LoVo (cell line): ENCODE measurements around the gene SUPT6H.

Source experiments
- DNase-seq: peaks from one replicate; pipeline ENCODE4 v3.0.0-alpha.2; 2016; ENCODE audit warnings: low spot score

The SUPT6H gene

DNA sequence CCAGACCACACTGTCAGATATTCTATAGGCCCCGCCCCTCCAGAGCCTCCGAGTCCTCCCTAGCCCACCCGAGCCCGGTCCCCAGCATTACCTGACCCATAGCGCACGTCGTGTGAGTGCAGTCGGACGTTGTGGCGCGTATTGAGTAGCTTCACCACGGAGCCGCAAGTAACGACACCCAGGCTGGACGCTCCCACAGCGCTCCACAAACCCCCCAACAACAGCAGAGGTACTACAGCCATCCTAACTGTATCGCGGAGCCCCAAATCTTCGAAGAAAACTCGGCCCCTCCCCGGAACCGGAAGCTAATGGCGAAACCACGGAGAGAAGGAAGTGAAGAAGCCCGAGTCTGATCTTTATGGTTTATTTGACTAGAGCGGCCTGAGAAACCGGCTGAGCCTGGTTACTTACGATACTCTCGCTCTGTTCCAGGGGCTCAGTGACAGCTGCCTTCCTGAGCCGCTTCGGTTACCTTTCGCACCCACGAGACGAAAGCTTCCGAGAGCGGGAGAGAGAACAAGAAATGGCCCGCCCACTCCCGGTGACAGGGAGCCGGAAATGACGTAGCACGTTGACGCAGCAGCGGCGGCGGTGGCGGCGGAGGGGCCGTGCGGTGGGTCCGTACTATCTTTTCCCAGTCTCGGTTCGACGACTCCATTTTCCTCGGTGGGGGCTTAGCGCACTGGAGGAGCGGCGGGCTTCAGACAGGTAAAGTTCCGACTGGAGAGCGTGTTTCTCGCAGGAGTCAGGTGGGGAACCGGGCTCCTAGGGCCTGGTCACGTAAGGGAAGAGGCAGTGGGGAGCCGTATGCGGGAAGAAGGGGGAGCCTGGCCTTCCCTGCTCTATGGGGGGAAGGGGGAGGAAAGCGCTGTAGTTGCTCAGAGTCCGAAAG, at the start of gene SUPT6H, which contains the start of gene SDF2:
TSS of gene SUPT6H (plus strand) at position 571 of the 892 bp plus-strand sequence. CDS start 11,197 bp downstream, outside the sequence.
TSS of gene SDF2 (minus strand) at position 272 of the 892 bp plus-strand sequence. CDS start at position 242, 30 bp downstream.
- DNase-seq = peak; percentile 89

DNA sequence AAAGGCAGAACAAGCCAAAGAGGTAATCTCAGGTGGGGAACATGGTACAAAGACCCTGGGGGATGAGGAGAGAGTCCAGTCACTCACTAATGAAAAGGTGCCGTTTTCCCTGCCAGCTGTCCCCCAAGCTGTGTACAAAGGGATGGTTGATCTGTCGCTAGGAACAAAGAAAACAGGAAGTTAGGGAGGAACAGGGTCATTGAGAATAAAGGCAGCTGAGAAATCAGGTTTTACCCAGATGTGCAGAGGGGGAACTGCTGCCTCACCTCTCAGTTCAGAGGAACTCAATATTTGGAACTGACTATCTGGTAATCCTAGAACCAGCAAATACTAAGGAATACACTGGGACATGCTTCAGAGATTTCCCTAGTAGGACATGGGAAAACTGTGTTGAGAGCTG, 49.5 kb upstream of the SUPT6H start:
- no peak for DNase-seq

DNA sequence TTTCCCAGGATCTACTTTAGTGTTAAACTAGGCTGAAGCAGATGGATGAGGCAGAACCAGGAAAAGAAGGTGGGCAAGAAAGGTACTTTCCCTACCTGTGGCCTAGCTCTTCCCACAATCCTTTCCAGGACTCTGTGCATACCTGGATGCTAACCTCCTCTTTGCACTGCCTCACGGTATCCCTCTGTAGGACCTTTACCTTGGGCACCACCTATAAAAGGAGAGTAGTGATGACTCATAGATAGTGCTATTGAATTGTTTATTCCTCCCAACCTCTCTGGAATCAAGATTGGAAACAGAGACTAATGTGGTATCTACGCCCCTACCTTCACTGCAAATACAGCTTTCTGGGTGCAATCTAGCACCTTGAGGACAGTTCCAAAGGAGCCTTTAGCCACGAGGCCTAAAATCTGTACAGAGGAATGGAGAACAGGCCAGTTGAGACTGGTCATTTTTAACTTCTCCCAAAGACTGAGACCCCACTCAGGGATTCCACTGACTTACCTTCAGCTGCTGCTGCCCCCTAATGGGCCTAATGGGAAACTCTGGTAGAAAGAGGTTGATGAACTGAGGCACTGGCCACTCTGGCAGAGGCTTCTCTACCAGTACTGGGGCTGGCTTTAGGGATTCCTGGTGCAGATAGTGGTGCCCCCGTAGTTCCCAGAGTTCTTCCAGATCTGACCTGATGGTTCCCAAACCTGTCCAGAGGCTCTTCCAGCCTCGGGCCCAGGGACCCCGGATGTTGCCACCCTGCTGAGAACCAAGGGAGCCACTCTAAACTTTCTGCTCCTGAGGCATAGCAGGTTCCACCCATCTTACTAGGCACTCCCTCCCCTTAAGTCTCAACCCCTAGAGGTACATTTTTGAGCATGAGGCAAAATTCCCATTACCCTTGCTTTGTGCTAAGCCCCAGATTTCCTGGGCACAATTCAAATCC, 48.8 kb upstream of the SUPT6H start:
- no peak for DNase-seq

DNA sequence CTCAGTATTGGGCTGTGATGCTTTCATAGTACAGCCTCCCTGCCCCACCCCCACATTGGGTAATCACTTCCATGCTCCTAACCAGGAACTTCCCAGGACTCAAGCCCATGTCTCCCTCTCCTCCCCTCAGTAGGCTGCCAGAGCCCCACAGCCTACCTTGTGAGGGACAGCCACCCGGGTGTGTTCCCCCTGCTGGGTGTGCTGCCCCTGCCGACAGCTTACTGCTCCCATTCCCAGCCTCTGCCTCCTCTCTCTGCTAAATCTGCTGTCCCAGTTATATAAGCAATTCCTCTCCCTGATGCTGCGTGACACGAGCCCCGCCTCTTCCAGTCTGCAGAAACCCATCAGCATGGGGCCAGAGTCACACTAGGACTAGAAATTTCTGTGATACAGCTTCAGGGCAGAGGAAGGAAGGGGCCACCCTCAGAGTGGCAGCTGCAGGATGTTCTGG, 48.0 kb upstream of the SUPT6H start, which contains the start of gene RSKR:
TSS of gene RSKR (minus strand) at position 255 of the 451 bp plus-strand sequence. CDS start at position 231, 24 bp downstream.
- DNase-seq = no peak

DNA sequence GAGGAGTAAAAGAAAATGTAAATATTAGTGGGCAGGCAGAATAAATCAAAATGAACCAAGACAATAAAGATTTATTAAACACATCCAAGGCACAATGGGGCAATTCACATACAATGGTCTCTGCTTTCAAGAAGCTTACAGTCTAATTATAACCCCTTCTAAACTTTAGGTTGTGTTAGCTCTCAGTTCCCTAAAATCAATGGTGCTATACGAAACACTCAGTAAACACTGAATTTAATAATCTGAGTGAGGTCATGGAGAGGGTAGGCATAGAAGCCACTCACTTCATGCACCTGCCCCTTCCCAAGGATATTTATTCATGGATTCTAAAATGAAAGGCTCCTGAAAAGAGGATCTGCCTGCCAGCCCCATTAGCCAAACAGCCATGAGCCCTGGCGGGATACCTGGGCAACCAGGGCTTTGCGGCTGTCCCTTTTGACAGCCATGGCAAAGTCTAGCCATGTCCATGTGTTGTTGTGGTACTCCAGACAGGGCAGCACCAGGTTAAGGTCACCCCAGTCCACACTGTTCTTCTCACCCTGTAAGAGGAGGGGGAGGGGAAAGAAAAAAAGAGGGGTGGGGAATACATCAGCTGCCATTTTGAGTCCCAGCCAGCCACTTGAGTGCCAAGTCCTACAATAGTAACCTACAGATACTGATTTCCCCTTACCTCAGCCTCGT, 46.6 kb upstream of the SUPT6H start:
- no peak for DNase-seq

DNA sequence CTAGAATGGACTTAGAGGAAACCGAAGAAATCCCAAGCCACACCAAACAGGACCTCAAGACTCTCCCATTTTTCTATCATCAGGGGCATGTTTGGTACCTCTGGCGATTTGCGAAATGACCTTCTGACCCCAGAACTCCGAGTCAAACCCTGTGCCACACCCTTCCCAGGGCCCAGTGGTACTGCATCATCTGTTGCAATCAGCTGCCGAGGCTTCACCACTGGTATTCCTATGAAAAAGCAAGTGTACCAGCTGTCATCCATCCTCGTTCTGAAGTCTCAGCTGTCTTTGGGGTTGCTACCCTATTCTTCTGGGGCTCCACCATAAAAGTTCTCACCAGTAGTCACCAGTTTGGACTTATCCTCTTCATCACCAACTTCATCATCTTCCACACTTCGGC, 45.7 kb upstream of the SUPT6H start:
- no peak for DNase-seq

DNA sequence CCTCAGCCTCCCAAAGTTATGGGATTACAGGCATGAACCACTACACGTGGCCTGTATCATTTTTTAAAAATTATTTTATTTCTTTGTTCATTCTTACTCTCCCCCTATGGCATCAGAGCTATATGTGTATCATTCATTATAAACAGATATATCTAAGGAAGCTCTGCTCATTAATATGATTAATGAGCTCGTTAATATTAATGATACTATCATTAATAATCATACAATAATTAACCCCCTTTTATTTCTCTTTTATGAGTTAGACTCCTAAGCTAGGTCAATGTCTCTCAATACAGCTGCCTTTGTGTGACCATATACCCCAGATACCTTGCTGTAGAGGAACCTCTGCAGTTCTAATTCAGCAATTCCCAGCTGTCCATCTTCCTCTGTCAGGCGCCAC, 43.5 kb upstream of the SUPT6H start:
- no peak for DNase-seq

DNA sequence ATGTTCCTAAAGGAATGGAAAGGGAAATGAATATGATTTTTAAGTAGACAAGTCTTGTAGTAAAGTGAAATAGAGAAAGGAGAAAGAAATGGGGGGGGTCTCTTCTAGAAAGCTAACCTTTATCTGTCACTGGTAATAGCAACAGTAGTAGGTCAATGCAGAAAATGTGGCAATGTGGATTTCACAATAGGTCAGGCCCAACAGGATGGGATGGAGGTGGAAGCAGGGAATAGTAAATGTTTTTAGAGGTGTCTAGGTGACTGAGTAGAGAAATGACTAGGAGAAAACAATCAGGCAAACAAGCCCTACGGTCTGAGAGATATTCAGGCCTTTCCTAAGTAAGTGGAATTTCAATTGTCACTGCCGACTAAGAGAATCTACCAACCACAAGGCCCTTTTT, 42.0 kb upstream of the SUPT6H start:
- no peak for DNase-seq

DNA sequence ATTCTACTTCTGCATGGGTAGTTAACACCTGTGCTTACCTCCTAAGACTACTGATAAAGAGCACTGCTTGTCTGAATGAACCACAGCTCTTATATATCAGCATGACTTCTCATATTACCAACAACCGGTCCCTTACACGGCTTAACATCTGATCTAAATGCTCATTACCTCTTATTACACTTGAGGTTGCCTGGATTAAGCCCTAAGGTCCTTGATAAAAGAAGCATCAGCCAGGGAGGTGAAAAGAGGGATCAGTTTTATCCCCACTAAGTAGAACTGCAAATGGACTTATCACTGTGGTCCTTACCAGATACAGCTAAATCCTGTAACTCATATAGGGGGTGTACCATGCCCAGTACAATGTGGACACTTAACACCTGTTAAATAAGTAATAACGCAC, 39.8 kb upstream of the SUPT6H start:
- DNase-seq = no peak

DNA sequence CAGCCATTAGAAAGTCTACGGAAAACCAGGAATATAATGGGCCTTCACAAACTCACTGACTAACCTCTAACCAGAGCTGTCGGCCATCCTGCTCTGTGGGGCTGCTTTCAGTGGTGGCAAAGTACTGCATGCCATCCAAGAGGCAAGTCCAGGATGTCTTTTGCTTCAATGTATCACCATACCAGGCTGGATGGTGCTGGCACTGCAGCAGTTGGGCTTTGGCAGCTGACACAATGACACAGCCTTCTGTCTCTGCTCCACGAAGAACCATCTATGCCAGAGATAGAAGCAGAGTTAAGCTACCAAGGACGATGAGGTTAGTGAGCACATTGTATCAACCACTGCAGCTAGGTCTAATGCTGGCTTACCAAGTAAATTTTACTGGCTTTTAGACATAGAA, 38.3 kb upstream of the SUPT6H start:
- no peak for DNase-seq

DNA sequence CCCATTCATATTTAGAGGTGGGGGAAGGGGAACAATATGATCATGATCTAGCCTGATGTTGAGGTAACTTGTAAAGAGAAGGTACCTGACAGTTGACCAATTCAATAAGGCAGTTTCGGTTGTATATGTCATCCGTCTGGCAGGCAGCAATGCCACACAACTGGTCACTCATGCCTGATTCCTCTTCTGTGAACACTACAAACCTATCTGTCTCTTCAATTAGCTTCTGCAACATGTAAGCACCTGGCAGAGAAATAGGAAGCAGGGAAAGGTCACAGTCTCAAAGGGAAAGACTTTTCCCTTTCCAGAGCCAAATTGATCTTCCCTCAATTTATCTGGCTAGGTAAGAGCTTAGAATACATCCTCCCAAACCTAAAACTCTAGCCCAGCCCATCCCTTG, 37.9 kb upstream of the SUPT6H start:
- DNase-seq = no peak

DNA sequence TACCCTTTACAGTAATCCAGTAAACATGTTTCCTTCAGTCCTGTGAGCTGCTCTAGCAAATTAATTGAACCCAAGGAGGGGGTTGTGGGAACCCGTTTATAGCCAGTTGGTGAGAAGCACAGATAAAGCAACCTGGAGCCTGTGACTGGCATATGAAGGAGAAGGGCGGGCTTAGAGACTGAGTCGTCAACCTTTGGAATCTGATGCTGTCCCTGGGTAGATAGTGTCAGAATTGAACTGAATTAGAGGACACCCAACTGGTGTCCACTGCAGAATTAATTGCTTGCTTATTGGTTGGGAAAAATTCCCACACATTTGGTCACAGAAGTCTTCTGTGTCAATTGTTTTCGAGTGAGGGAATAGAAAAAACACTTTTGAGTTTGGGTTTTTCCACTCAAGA, 35.2 kb upstream of the SUPT6H start:
- DNase-seq = no peak

DNA sequence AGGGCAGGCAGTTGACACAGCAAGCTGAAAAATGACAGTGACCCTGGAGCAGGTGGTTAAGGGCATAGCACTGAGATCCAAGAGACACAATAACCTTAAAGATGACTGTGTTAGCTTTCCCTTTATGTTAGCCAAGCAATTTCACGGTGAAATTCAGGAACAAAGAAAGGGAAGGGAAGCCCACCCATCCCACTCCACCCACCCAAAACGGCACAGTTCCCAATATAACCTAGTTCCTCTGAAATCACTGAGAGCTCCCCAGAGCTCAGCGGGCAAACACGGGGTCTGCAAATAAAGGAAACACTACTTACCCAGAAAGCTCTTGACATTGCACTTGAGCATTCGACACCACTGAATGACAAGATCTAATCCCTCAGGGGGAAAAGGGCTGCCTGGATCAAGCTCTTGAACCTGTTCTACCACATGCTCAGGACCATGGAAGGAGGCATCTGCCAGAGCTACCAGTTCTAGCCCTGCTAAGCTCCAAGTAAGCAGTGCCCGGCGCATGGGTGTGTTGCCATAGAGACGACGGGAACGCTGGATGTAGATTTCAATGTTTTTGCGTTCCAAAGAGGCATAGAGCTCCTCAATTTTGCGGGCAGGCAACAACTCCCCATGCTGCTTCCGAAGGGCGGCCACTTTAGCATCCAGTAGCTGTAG, 27.7 kb upstream of the SUPT6H start:
- no peak for DNase-seq

DNA sequence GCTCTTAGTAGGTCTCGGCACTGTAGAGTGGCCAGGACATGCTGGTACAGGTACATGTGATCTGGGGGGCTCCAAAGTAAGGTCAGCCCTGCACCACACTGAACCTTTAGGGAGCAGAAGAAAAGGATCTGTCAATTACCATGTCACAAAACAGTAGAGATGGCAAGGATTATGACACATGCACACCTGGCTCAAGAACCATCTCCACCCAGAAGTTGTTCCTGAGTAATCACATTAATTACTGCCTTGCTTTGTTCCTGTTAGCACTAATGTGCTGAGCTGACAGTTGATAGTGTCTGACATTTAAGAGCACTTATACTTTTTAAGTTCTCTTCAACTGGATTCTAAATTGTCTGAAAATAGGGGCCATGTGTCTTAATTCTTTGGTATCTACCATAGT, 26.5 kb upstream of the SUPT6H start:
- DNase-seq = no peak

DNA sequence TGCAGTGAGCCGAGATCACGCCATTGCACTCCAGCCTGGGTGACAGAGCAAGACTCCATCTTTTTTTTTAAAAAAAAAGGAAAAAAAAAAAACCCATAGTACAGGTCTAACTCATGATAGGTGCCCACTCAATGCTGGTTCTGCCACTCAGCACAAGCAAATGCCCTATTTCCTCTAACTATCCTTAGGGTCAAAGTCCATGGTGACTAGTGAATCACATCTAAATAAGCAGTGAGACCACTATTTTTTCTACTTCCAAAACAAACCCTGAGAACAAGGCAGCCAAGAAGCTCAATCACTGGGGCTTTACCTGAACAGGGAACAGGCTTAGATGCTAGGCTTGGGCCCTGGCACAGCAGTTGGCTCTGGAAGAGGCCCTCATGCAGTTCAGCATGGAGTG, 20.4 kb upstream of the SUPT6H start:
- DNase-seq = peak; percentile 57

DNA sequence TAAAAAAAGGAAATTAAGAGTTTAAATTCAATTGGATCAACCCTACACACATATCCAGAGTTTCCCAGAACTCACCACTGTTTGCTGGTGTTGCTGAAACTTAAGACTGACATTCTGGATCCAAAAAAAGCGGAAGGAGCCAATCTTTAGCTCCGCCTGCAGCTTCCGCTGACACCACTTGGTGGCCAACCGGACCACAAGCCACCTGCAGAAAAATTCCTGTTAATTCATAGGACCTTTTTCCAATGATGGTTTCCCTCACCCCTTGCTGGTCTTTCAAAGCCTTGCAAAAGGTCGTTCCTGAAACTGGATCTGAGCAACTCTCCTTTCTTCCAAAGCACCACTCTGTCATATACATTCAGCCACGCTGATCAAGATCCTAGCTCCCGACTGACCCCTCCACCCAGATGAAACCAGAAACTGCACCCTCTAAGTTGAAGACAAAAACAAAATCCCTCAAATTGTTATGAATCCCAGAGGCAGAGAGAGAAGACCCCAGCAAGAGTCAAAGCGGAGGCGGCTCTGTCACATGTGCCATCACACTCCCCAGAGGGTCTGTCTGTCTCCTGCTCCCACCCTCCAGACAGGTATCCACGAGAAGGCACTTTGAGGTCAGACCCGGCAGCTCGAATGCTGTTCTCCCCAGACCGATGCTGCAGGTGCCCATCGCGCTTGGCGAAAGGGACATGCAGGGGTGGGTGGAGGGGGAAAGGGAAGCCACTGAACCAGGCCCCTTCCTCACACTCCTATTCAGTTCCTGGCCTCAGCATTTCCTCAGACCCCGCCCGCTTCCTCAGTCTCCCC, 17.8 kb upstream of the SUPT6H start:
- DNase-seq = peak; percentile 66

DNA sequence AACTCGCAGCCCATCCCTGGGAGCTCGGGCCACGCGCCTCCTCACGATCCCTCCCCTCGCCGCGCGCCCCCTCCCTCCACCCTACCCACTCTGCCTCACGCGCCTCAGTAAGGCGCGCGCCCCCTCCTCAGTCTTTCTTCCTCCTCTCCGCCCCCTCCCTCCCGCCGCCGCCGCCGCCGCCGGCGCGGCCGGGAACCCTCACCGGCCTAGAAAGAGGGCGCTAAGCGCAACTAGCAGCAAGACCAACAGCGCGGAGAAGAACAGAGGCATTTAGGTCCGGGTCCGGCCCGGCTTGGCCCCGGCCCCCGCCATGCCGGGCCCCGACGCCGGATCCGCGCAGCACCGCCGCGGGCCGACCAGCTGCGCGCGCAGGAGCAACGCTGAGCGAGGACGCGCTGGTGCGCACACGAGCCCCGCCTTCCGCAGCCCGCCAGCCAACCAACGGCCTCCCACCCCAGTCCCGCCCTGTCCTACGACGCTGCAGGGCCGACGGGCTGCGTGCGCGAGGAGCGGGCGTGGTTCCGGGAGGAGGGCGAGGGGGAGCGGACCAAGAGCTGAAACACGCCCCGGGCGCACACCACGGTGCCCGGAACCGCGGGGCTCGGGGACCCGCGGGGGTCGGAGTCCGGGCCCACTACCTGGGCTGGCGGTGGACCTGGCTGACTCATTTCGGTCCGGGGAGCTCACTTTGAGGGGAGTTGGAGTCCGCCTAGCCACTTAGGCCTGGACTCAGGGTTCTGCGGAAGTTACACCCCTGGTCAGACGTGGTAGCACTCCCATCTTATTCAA, 17.0 kb upstream of the SUPT6H start, which contains the start of gene BLTP2:
TSS of gene BLTP2 (minus strand) at position 372 of the 789 bp plus-strand sequence. CDS start at position 270, 102 bp downstream.
- DNase-seq = peak; percentile 94

DNA sequence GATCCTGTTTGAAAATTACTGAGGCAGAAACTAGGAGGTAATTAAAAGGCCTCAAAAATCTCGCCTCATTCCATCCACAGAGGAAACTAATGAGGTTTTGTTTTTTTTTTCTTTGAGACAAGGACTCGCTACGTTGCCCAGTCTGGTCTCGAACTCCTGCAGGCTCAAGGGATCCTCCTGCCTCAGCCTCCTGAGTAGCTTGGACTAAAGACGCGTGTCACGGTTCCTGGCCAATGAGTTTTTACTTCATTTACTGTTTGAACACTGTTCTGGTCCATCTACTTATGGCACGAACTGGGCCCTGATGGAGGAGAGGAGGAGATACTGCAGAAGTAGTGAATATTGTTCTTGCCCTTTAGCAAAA, 16.4 kb upstream of the SUPT6H start:
- DNase-seq = no peak

DNA sequence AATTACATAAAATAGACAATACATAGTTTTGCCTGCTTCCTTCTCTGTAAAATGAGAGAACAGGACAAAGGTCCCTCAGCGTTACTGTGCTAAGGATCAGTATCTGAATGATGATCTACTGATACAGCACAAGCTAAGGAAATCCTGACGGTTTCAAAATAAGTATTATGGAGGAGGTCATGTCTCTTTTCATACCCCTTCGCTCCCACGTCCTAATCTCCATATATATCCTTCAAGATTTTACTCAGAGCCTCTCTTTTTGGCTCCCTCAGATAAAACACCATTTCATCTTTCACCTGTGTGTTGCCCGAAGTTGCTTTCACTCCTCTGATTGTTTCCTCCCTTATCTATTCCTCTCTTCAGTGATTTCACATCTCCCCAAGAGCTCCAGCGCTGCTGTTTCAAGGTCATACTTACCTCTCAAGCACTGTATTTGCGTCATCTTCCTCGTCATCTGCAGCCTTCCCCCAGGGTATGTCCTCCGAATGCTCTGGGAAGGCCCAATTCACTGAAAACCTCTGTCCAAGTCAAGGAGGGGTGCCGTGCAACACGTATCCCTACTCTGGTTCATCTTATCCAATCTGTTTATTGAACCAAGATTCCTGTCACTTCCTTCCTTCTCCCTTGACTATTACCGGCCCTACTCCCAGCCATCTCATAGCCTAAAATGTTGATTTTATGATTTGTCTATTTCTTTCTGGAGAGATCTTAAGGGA, 15.8 kb upstream of the SUPT6H start:
- no peak for DNase-seq
